GM12801 (cell line): ENCODE measurements around the gene ICOS.

Experiments
- TF ChIP-seq, protein P1 (sequence below): IDR thresholded peaks from one replicate; pipeline ENCODE4 v1.5.1; 2011; ENCODE audit warnings: control low read depth; ENCODE audit not compliant: insufficient read length; ENCODE audit errors: extremely low read depth

ICOS gene

DNA sequence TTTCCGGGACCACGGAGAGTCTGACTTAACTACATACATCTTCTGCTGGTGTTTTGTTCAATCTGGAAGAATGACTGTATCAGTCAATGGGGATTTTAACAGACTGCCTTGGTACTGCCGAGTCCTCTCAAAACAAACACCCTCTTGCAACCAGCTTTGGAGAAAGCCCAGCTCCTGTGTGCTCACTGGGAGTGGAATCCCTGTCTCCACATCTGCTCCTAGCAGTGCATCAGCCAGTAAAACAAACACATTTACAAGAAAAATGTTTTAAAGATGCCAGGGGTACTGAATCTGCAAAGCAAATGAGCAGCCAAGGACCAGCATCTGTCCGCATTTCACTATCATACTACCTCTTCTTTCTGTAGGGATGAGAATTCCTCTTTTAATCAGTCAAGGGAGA is 23.1 kb downstream of the ICOS start:
- TF ChIP-seq, protein P1, sequence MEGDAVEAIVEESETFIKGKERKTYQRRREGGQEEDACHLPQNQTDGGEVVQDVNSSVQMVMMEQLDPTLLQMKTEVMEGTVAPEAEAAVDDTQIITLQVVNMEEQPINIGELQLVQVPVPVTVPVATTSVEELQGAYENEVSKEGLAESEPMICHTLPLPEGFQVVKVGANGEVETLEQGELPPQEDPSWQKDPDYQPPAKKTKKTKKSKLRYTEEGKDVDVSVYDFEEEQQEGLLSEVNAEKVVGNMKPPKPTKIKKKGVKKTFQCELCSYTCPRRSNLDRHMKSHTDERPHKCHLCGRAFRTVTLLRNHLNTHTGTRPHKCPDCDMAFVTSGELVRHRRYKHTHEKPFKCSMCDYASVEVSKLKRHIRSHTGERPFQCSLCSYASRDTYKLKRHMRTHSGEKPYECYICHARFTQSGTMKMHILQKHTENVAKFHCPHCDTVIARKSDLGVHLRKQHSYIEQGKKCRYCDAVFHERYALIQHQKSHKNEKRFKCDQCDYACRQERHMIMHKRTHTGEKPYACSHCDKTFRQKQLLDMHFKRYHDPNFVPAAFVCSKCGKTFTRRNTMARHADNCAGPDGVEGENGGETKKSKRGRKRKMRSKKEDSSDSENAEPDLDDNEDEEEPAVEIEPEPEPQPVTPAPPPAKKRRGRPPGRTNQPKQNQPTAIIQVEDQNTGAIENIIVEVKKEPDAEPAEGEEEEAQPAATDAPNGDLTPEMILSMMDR: no peak

DNA sequence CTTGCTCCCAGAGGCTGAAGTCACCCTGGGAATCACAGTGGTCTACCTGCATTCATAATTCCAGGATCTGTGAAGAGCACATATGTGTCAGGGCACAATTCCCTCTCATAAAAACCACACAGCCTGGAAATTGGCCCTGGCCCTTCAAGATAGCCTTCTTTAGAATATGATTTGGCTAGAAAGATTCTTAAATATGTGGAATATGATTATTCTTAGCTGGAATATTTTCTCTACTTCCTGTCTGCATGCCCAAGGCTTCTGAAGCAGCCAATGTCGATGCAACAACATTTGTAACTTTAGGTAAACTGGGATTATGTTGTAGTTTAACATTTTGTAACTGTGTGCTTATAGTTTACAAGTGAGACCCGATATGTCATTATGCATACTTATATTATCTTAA is 24.2 kb downstream of the ICOS start:
- TF ChIP-seq, protein P1: no peak

DNA sequence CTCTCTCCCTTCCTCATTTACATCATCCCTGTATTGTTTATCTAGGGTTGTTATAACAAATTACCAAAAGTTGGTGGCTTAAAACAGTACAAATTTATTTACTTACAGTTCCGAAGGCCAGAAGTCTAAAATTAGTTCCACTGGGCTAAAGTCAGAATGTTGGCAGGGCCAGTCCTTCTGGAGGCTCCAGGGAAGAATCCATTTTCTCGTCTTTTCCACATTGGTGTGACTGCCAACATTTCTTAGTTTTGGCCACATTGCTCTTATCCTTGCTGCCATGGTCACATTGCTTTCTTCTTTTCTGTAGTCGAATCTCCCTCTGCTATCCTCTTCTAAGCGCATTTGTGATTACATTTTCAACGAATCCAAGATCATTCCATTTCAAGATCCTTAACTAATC is 34.7 kb downstream of the ICOS start:
- TF ChIP-seq, protein P1: no peak

DNA sequence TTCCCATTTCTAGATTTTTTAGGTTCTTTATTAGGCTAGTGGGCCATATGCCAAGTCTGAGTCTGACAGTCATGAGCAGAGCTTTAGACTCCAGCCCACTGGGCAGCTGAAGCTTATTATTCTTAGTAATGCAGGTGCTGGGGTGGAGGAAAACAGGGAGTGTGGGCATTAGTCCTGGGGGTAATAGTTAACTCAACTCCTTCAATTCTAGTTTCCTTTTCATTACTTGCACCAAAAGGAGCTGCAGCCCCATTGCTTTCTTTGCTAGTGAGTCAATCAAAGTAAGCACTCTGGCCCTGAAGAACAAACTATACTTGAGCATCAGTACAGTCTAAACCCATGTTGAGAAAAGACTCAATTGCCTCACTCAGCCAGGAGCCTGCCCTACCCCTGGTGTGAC is 35.5 kb downstream of the ICOS start:
- TF ChIP-seq, protein P1: no peak

DNA sequence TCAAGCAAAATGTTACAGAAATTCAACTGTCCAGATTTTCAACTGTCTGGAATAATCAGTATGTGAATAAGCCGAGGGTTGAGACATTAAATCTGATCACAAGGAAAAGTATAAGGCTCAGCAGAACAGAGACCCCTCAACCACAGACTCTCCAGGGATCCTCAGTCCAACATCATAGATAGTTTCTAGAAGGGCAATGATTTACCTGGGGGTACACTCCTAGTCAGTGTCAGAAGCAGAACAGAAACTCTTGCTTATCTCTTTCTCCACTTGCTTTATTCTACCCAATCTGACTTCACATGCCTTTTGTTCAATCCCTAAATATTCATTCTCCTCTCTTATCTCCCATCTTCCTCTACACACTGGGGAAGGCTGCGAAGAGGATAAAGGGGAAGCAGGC is 36.4 kb downstream of the ICOS start:
- TF ChIP-seq, protein P1: no peak

DNA sequence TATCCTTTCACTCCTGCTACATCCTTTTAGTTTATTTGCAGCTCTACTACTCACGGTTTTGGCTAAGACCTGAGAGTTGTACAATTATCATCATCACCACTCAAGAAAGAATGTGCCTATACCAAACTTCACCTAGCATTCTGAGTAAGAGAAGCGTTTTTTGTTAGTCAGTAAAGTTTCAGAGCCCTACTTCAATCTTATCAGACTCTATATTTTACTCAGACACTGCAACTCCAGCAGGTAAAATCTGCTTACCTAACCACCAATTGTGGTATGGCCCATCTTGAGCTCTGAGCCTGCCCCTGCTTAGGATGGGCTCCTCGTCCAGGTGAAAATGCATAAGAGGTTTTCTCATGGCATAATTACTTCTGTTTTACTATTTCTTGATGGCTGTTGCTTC is 37.1 kb downstream of the ICOS start:
- TF ChIP-seq, protein P1: no peak

DNA sequence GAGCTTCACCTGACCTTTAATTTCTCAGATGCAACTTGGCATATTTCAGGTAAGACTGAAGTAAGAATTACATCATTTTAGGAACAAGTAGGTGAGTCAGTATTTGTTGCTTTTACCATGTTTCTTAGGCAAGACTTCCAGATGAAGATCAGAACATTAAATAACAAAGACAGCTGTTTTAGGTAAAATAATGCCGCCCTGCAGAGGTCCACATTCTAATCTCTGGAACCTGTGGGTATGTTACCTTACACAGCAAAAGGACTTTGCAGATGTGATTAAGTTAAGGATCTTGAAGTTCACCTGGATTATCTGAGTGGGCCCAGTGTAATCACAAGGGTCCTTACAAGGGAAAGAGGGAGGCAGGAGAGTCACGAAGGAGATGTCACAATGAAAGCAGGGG is 39.3 kb downstream of the ICOS start:
- TF ChIP-seq, protein P1: no peak

DNA sequence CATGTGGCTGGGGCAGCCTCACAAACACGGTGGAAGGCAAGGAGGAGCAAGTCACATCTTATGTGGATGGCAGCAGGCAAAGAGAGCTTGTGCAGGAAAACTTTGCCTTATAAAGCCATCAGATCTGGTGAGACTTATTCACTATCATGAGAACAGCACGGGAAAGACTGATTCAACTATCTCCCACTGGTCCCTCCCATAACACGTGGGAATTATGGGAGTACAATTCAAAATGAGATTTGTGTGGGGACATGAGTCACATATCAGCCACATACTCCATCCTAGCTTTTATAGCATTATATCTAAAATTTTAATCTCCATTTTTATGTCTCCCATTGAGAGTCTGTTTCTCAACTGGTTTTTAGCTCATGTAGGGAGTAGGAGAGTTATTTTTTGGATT is 45.7 kb downstream of the ICOS start:
- TF ChIP-seq, protein P1: no peak
